ENCODE results near the gene ABHD12.

DNA sequence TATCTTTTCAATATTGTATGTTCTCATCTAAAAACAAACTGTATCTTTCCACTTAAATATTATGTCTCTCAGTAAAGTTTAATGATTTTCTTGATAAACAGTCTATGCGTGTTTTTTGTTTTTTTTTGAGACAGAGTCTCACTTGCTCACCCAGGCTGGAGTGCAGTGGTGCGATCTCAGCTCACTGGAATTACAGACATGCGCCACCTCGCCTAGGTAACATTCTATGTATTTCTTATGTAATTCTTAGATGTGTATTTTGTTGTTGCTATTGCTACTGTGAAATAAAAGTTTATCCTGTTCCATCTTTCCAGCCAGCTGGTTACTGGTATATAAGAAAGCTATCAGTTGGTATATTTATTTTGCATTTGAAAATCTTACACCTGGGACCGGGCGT lies 29.4 kb downstream of the ABHD12 start:
- TF ChIP-seq, protein P1, sequence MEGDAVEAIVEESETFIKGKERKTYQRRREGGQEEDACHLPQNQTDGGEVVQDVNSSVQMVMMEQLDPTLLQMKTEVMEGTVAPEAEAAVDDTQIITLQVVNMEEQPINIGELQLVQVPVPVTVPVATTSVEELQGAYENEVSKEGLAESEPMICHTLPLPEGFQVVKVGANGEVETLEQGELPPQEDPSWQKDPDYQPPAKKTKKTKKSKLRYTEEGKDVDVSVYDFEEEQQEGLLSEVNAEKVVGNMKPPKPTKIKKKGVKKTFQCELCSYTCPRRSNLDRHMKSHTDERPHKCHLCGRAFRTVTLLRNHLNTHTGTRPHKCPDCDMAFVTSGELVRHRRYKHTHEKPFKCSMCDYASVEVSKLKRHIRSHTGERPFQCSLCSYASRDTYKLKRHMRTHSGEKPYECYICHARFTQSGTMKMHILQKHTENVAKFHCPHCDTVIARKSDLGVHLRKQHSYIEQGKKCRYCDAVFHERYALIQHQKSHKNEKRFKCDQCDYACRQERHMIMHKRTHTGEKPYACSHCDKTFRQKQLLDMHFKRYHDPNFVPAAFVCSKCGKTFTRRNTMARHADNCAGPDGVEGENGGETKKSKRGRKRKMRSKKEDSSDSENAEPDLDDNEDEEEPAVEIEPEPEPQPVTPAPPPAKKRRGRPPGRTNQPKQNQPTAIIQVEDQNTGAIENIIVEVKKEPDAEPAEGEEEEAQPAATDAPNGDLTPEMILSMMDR (IDR thresholded peaks at IDR 0.05 in 4 of 5, conservative IDR thresholded peaks at IDR 0.05 in 1 of 5) = no peak
- TF ChIP-seq POLR2A (IDR thresholded peaks at IDR 0.05) = no peak
